NK-92 treated with Interleukin-12 subunit alpha and Interleukin-12 subunit beta, amount 100 ng/mL, for 24 hours (cell line): ENCODE results near the gene RNF223.
"Not testable (repeated sequence)": the region's sequence is repeated elsewhere in the genome, so short reads cannot be mapped to it uniquely, and the experiment has no call there.

Experiments used
- DNase-seq: peaks from one replicate; lab custom pipeline; 2025; lab: John Stamatoyannopoulos, UW

Gene RNF223

GRCh38 chr1:1072849-1073742 lies 1.0 kb downstream of the RNF223 start:
- no peak for DNase-seq

- DNase-seq: no peak
Measured at GRCh38 chr1:1072299-1072848, 1.7 kb downstream of the RNF223 start.

- no peak for DNase-seq
Measured at GRCh38 chr1:1071486-1072298, 2.4 kb downstream of the RNF223 start.

- no peak for DNase-seq
Measured at GRCh38 chr1:1069711-1070676, 4.1 kb downstream of the RNF223 start.

GRCh38 chr1:1069056-1069710 lies 4.9 kb downstream of the RNF223 start:
- DNase-seq: peak; percentile 65

- DNase-seq: no peak
Measured at GRCh38 chr1:1068517-1069055, 5.5 kb downstream of the RNF223 start.

GRCh38 chr1:1067860-1068516 lies 6.1 kb downstream of the RNF223 start:
- no peak for DNase-seq

GRCh38 chr1:1067284-1067859 lies 6.7 kb downstream of the RNF223 start:
- no peak for DNase-seq

- DNase-seq: no peak
Measured at GRCh38 chr1:1066403-1067283, 7.5 kb downstream of the RNF223 start.

GRCh38 chr1:1065940-1066304 lies 8.2 kb downstream of the RNF223 start:
- not testable (repeated sequence) for DNase-seq

GRCh38 chr1:1065265-1065939 lies 8.7 kb downstream of the RNF223 start:
- DNase-seq: no peak

- DNase-seq: peak; percentile 96
Measured at GRCh38 chr1:1063945-1064831, 9.9 kb downstream of the RNF223 start.

GRCh38 chr1:1063261-1063944 lies 10.7 kb downstream of the RNF223 start:
- no peak for DNase-seq

- DNase-seq: no peak
Measured at GRCh38 chr1:1062348-1063163, 11.6 kb downstream of the RNF223 start.

GRCh38 chr1:1061682-1062345 lies 12.3 kb downstream of the RNF223 start:
- DNase-seq: no peak
